ENCODE results near the gene AQR.
"Not testable (repeated sequence)": the region's sequence is repeated elsewhere in the genome, so short reads cannot be mapped to it uniquely, and the experiment has no call there.

The AQR gene

DNA sequence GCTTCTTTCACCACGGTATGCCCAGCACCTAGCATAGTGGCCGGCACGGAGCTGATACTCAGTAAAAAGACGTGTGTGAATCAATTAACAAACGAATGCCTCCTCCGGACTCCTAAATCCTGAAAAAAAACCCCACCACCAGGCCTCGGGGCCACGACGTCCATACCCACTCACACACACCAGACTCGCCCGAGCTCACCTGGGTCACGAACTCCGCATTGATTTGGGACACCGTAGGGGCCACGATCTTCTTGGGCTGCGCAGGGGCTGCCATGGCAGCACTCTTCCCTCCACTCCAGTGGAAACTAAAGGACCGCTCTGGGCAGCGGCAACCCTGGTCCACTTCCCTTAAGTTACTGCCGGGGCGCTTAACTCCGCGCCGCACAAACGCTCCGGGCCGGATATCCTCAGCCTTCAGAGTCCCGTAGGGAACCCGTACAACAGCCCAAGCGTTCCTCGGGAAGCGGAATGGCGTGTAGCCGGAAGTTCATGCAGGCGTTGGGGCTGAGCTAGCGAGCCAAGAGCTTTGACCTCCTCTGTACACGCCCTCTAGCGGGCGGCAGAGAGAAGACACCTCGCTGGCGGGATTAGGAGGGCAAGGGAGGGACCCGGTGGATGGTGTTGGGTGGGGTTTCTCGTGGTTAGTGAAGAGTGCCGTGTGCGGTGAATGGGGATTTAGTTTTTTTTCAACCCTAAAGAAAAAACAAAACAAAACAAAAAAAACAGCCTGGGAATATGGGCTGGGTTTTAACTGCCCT is at the start of gene AQR:
Gene AQR (minus strand): TSS at position 403 of the 758 bp plus-strand sequence. CDS start 129 bp downstream, at position 274.
- peak; percentile 93 for DNase-seq

DNA sequence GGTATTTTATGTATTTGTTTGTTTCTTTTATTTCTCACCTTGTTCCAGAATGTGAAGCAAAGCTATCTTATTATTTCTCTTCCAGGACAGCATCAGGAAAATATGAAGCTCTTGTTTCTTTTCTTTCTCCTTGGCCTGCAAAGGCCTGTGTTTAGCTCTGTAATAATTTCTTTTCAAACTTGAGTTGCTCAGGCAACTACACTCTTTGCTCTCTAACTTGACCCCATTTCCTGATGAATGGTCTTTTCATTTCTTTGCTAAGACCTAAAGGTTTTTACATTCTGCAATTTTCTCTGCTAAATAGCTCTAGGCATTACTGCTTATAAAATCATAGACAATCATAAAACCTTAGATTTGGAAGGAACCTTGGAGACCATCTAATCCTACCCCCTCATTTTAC is 44.7 kb upstream of the AQR start:
- DNase-seq = no peak

DNA sequence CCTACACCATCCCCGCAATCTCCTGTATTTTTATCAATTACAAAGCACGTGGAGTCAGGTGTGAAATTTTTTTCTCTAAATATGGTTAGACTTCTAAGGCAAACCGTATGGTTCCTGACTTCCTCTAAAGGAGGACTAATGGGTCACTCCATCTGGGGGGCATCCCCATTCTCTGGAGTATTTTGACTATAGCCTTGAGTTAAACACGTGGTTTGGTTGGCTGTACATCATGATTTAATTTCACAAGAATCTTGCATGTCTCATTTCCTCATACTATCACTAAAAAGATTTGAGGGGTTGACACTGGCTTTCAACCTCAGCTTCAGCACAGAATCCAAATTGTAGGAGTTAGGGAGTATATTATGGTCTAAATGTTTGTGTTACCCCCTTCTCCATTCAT is 43.8 kb upstream of the AQR start:
- DNase-seq = no peak

DNA sequence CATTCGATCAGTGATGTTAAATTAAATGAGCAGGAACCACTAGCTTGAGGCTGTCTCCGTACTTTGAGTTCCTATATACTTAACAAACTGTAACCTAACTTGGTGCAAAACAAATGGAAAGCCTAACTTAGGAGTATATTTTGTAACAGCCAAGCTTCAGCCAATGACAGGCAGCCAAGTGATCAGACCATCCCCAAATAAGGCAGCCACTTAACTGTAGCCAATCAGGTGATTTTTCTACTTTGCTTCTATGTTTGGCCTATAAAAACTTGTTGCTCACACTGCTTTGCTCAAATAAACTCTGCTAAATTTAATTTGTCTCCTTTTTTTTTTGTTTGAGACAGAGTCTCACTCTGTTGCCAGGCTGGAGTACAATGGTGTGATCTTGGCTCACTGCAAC is 37.9 kb upstream of the AQR start:
- DNase-seq = no peak

DNA sequence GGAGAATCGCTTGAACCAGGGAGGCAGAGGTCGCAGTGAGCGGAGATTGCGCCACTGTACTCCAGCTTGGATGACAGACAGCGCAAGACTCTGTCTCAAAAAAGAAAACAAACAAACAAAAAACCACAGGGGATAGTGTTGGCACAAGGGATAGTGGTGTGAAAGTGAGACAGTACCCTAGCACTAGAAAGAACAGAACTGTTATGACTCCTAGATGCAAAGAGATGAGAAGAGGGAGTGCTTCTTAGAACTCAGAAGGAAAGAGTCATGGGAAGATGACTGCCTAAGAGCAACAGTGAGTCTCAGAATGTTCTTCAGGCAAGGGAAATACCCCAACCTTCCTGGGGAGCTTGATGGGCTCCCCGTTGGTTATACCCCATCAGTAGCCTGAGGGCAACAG is 36.4 kb upstream of the AQR start:
- DNase-seq = no peak

DNA sequence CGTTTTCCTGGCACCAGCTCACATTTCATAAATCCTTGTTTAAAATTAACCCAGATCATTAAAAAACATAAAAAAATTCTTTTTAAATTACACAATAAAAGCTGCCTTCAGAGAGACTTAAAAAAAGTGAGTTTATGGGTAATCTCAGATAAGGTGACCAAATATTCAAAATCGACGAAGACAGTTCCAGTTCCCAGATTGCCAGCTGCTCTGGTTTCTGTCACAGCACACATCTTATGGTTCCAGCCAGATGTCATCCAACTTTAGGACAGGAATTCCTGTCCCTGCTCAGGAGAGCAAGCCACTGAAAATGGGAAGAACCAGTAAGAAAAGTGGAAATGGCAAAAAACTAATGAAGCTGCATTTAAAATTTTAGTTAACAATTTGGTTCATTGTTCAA is 34.4 kb upstream of the AQR start:
- no peak for DNase-seq

DNA sequence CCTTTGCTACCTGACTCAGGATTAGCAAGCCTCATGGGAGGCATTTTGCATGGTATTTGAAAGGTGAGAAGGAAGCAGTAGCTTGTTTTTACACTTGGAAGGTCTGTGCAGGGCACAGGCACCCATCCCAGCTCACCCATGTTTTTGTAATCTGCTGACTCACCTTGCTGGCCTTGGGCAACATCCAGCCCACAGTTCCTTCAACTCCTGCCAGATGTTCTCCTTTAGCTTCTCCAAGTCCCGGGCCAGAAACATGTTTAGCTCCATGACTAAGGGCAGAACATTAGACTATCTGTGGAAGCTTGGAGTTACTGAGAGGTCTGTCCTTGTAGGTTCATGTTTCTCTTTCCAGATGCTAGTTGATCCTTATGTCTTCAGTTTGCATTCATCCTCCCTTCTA is 31.0 kb upstream of the AQR start:
- no peak for DNase-seq

DNA sequence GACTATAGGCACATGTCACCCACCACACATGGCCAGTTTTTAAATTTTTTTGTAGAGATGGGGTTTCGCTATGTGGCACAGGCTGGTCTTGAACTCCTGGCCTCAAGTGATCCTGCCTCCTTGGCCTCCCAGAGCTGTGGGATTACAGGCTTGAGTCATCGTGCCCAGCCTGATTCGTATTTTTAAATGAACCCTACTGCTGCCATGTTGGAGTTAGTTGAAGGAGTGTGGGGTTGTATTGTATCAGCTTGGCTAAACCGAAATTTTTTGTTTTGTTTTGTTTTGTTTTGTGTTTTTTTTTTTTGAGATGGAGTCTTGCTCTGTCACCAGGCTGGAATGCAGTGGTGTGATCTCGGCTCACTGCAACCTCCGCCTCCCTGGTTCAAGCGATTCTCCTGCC is 30.4 kb upstream of the AQR start:
- DNase-seq = no peak

DNA sequence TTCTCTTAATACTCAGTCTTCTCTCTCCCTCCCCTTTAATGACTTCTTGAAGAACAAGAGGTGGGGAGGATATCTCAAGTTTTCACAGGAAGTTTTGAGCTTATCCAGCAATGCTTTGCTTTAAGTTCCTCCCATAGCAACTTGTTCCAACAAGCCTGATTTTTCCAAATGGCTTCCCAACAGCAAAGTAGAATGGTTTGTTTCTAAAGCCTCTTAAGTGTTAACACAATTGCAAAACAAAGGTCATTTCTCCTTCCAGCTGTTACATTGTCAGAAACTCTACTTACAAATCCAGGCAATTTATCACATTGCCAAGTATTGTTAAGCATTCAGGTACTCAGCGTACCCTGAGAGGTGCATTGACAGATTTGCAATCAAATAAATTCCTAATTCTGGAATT is 25.4 kb upstream of the AQR start:
- no peak for DNase-seq

DNA sequence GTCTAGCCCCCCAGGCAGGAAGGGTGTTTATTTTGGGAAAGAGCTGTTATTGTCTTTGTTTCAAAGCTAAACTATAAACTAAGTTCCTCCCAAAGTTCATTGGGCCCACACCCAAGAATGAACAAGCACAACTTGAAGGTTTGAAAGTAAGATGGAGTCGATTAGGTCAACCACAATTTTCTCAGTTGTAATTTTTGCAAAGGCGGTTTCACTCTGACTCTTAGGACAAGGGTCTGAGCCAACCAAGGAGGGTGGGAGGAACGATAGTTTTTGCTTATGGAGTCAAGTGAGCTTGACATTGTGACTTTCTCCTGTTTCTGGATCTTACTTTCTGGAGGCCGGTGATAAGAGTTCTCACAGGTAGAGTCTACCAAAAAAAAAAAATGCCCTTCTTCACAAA is 24.3 kb upstream of the AQR start:
- no peak for DNase-seq

DNA sequence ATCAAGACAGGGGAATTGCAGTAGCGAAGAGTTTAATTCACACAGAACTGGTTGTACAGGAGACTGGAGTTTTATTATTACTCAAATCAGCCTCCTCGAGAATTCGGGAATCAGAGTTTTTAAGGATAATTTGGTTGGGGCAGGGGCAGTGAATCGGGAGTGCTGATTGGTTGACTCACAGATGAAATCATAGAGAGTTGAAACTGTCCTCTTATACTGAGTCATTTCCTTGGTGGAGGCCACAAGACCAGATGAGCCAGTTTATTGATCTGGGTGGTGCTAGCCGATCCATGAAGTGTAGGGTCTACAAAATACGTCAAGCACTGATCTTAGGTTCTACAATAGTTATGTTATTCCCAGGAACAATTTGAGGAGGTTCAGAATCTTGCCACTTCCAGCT is 23.9 kb upstream of the AQR start:
- no peak for DNase-seq

DNA sequence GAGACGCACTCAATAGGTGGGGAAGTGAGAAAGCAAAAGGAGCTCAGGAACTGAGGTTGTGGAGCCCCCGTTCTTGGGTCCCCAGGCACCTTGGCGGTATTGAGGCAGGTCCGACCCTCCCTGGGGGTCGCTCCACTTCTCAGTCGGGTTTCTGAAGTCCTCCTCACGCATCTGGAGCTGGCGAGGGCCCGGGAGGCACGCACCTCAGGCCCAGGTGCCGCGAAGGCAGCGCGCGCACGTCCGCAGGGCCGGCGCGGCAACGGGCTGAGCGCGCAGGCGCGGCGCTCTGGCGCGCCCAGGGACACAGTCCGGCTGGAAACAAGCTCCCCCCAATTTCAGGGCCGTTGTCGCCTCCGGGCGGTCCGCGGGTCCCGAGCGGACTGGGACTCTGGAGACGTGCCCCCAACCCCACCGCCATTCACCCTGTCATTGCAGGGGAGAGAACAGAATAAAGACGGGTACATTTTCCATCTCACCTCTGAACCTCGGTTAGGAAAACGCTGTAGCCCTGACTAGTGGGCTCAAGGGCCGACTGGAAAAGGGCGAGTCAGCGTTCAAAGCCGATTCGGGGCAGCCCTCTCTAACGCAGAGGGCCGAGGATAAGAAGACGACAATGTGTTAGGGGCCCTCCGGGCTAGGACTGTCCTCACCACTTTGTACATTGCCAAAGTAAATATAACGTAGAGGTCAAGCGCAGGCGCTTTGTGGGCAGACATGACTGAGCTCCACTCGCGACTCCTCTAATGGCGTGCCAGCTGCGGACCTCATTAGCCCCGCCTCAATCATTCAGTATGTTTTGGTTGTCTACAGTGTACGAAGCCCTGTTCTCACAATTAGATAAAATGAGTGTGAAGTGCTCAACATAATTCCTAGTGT is 18.7 kb upstream of the AQR start, which contains the start of gene ZNF770:
Gene ZNF770 (minus strand): TSS at position 261 of the 876 bp plus-strand sequence. CDS start 4,853 bp downstream, outside the sequence.
- peak; percentile 48 for DNase-seq

DNA sequence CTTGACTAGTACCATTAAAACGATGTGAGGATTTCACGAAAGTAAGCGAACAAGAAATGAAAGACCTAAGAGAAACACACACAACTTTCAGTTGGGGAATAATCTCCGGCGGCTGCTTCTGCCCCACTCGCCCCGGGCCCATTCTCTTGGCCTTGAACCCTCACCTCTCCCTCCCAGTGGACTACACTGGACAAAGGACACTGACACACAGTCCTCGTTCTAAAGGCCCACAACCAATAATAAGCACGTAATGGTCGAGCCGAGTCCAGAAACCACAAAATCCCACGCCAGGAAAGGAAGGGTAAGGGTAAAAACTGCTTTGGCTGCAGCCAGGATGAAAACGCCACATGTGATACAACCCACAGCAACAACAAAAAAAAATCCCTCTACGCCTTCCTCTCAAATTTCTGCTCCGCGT is 18.1 kb upstream of the AQR start:
- DNase-seq = no peak

DNA sequence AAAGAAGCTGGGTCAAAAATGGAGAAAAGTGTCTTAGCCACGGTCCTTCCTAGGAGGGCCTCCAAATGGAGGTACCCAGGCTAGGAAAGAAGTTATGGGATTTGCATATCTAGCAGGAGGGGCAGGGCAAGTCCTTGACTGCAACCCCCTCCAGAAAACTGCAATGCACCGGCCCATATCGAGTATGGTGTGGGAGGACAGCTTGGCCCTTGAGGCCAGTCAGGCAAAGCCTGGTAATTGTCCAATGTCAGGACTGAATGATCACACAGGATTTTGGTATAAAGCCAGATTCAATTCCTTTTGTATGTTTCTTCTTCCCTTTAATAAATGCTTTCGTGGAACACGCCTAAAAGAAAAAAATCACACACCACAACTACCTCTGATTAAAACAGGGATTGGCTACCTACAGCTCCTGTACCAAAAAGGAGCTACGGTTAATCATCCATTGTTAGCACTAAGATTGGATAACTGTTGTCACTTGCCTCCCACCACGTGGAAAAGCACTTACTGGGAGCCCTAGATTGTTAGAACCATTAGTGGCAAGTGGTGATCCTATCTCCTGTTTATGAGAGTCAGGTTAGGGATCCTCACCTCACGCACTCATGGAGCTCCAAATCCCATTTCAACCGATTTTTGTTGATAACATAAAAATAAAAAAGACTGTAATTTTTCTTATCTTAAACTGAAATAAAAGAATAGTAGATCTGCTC is 17.4 kb upstream of the AQR start:
- no peak for DNase-seq

DNA sequence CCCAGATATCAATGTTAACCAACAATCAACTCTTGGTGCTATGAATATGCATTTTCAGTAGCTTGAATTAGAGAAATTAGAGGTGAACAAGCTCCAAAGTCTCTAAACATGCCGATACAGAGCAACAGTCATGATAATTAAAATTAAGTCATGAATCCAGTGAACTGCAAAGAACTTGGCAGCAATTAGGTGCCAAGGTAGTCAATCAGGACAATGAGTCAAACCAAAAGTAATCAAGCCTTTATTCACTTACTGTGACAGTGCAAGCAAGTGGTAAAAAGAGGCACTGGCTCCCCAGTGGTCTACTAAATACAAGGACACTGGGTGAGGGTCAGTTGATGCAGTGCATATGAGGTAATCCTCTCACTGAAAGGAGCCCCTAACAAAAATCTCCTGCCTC is 16.8 kb upstream of the AQR start:
- no peak for DNase-seq

DNA sequence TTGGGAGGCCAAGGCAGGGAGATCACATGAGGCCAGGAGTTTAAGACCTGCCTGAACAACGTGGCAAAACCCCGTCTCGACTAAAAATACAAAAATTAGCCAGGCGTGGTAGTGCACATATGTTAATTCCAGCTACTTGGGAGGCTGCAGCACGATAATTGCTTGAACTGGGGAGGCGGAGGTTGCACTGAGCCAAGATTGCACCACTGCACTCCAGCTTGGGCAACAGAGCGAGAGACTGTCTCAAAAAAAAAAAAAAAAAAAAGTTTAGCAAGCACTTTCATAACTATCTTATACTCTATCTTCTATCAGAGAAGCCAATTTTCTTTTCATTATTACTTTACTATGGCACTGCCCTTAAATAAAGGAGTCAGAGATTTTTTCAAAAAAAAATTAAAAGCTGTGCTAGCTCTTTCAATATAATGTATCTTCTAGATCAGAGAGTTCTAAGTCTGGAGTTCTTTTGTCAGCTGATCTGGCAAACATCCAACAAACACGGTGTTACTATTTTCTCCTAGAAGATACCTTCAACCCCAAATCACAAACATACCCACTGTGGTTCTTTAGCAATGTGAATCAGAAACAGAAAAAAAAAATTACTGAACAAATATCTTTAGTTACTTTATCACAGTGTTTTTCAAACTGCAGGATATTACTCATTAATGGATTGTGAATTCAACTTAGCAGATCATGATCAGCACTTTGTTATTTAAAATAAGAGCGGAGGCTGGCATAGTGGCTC is 15.5 kb upstream of the AQR start:
- peak; percentile 8 for DNase-seq

DNA sequence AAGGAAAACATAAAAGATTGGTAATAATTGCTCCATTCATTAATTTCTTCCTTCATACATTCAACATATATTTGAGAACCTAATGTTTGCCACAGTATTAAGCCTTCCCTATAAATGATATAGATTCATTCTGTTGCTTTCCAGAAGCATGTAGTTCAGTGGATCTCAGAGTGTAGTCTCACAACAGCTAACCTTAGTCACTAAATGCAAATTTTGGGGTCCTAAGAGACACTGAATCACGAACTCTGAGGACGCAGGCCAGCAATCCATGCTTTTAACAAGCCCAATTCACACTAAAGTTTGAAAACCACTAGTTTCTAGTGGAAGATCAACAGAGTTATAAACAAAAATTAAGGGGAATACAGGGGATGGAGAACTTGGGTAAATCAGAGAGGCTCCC is 7.2 kb upstream of the AQR start:
- DNase-seq = no peak

DNA sequence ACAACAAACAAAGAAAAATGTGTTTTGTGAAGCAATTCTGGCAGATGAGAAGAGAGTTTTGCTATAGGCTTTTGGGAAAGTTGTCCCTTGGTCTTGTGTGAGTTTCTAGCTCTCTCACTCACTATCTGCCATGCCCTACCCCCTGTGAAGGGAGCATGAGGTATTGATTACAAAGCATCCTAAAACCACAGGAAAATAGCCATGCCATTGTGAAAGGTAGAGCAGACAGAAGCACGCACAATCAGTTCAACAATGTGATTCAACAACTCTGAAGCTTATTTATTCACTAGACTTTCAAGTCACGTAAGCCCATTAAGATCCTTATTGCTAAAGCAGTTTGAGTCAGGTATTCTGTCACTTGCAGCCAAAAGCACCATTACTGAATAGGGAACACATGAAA is 6.5 kb upstream of the AQR start:
- no peak for DNase-seq

DNA sequence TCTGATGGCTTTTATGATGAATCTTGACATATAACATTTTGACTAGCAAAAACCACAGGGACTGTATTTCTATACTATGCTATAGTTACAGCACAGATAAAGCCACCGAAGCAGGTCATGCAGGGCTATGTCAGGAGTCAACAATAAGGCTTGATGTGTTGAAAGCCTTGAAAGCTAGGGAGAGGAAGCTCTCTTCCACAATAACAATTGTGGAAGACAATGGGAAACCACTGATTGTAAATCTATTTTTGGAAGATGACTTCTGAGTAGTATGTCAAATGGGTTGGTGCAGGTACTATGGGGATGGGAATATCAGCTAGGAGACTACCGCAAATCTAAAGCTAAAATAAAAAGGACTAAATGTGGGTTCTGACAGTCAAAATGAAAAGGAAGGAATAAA is 4.0 kb upstream of the AQR start:
- no peak for DNase-seq

DNA sequence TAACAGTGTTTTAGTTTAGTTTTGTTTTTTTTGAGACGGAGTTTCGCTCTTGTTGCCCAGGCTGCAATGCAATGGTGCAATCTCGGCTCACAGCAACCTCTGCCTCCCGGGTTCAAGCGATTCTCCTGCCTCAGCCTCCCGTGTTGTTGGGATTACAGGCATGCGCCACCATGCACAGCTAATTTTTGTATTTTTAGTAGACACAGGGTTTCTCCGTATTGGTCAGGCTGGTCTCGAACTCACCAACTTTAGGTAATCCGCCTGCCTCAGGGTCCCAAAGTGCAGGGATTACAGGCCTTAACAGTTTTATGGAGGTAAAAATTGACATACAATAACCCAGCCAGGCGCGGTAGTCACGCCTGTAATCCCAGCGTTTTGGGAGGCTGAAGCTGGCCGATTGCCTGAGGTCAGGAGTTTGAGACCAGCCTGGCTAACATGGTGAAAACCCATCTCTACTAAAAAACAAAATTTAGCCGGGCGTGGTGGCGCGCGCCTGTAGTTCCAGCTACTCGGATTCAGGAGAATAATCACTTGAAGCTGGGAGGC is 629 bp upstream of the AQR start:
- not testable (repeated sequence) for DNase-seq

DNA sequence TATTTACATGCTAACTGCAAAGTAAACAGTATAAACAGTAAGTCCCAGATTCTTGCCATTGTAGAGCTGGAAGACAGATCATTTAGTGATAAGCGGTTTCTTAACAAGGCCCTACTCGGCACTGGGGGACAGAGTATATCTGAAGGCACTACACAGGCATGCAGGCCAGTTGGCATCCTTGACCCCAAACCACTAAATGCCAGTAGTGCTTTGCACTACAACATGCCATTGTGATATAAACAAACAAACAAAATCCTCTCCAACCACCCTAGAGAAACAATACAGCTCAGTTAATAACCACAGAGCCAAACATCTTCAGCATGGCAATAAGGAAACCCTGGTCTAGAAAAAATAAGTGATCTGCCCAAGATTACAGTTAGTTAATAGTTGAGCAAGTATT is 5.3 kb downstream of the AQR start:
- DNase-seq = no peak

DNA sequence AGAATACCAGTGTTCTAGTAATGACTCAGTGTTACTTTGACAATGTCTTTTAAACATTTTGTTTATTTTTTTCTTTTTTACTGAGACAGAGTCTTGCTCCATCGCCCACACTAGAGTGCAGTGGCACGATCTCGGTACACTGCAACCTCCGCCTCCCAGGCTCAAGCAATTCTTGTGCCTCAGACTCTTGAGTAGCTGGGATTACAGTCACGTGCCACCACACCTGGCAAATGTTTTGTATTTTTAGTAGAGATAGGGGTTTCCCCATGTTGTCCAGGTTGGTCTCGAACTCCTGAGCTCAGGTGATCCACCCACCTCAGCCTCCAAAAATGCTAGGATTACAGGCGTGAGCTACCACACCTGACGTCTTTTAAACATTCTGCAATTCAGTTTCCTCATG is 15.7 kb downstream of the AQR start:
- DNase-seq = no peak

DNA sequence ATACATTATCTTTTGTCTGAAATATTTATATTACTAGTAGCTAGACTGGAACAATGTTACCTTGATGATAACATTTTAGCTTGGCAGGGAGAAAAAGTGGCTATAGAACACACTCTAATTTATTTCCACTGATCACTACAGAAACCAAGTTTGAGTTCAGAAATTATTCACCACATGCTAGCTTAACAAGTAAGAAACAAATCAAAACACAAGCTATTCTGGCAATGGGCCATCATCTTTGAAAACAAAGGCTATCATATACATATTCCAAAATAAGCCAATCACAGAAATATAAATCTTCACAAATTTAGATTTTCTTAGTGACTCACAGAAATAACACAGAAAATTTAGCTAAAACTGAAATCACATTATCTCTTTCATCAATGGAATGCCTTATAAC is 17.1 kb downstream of the AQR start:
- no peak for DNase-seq
